AG04449 (cell line): Measurements from ENCODE around the gene IFNLR1.

ENCODE experiments used
- CTCF ChIA-PET: fragments of 350-600 bp; formaldehyde crosslinking; extraction: SDS; loops from one replicate; lab custom pipeline; 2021; ENCODE audit warnings: antibody characterized with exemption; lab: Yijun Ruan, JAX
- POLR2A ChIA-PET: fragments of 400-600, 350-600 bp; formaldehyde crosslinking; extraction: SDS; loops from one replicate; lab custom pipeline; 2020; ENCODE audit warnings: antibody characterized with exemption, inconsistent platforms; lab: Yijun Ruan, JAX
- DNase-seq: peaks from one replicate; pipeline ENCODE4 v3.0.0-alpha.2; 2010; ENCODE audit warnings: low read depth, low spot score
- H3K4me3 ChIP-seq: 2 replicates; pipeline ENCODE4 v1.5.1; 2011; ENCODE audit warnings: low read depth, mild to moderate bottlenecking, control low read depth, low read length
- CTCF ChIP-seq: IDR thresholded peaks from one replicate; pipeline ENCODE4 v1.5.1; 2011; ENCODE audit warnings: mild to moderate bottlenecking, moderate library complexity, low read length, control low read depth, inconsistent platforms; ENCODE audit not compliant: insufficient read depth; ENCODE audit errors: missing control alignments

The IFNLR1 gene

GRCh38 chr1:24108334-24109165 lies 78.5 kb downstream of the IFNLR1 start:
- H3K4me3 ChIP-seq, result no peak overlapping the region
- DNase-seq, result peak; percentile 37
- ChIA-PET CTCF (no interaction called here), POLR2A (interaction anchor here (1.3 kb wide), 1 partner anchor 9 kb away, joined by 5 read pairs; no protein-coding TSS in a partner anchor)
- no peak for TF ChIP-seq CTCF

- ChIA-PET POLR2A (no interaction called here), CTCF (no interaction called here)
- H3K4me3 ChIP-seq, result no peak overlapping the region
- no peak for DNase-seq
- no peak for TF ChIP-seq CTCF
These were observed 79.5 kb downstream of the IFNLR1 start for GRCh38 chr1:24107462-24108138.

GRCh38 chr1:24105368-24106160 lies 81.5 kb downstream of the IFNLR1 start:
- CTCF ChIA-PET, result interaction anchor here (1.1 to 3.0 kb wide), 3 partner anchors 35 to 50 kb away, joined by 3 to 10 read pairs (median 3); no protein-coding TSS in a partner anchor
- TF ChIP-seq CTCF, result no peak
- H3K4me3 ChIP-seq, result no peak overlapping the region
- DNase-seq, result no peak
- POLR2A ChIA-PET, result interaction anchor here (0.6 to 0.8 kb wide), 2 partner anchors 10 kb away, joined by 3 to 4 read pairs; no protein-coding TSS in a partner anchor

GRCh38 chr1:24104854-24105253 lies 82.2 kb downstream of the IFNLR1 start:
- no peak overlapping the region for H3K4me3 ChIP-seq
- ChIA-PET CTCF (interaction anchor here (1.1 to 3.0 kb wide), 3 partner anchors 34 to 45 kb away, joined by 3 to 10 read pairs (median 10); no protein-coding TSS in a partner anchor), POLR2A (interaction anchor here (0.6 kb wide), 1 partner anchor 11 kb away, joined by 3 read pairs; no protein-coding TSS in a partner anchor)
- no peak for DNase-seq
- TF ChIP-seq CTCF, result no peak
